GM12872 (cell line): ENCODE measurements around the gene SLC25A1.

Experiments used
- CTCF ChIP-seq: IDR thresholded peaks from 3 replicates; pipeline ENCODE4 v1.5.1; 2011; ENCODE audit warnings: low read depth, mild to moderate bottlenecking, low read length, moderate library complexity; ENCODE audit not compliant: insufficient read depth

The SLC25A1 gene

GRCh38 chr22:19177164-19178064 lies 1.1 kb downstream of the SLC25A1 start:
- no peak for TF ChIP-seq CTCF

- TF ChIP-seq CTCF, result no peak
These were observed 1.8 kb downstream of the SLC25A1 start for GRCh38 chr22:19176732-19177131.

GRCh38 chr22:19176175-19176643 lies 2.3 kb downstream of the SLC25A1 start:
- TF ChIP-seq CTCF, result no peak

GRCh38 chr22:19175602-19176174 lies 2.8 kb downstream of the SLC25A1 start:
- no peak for TF ChIP-seq CTCF

- TF ChIP-seq CTCF, result no peak
These were observed 3.4 kb downstream of the SLC25A1 start for GRCh38 chr22:19175026-19175601.

GRCh38 chr22:19174106-19175025 lies 4.2 kb downstream of the SLC25A1 start:
- TF ChIP-seq CTCF, result no peak
